ENCODE results near the gene SPOUT1. TPM values are rescaled to one million over a fixed set of nuclear protein-coding genes. Genes with fewer than 3 reads are reported as not detected.

The SPOUT1 gene
- polyA plus RNA-seq, 1 donor from 2014 or later, result 34.7 TPM

GRCh38 chr9:128771094-128771721 is 58.4 kb downstream of the SPOUT1 start:
- Histone ChIP-seq H3K9me2 (ENCODE audit: insufficient read depth, low read length) (no peaks in the 10 kb centered on the region), H3K9me3 (ENCODE audit: low read length) (no peaks in the 10 kb centered on the region), H3F3A (ENCODE audit: insufficient read depth, low read length, poor library complexity, severe bottlenecking) (no peaks in the 10 kb centered on the region), H3K4me2 (ENCODE audit: low read length) (peak overlapping the region; percentile 71), H2AFZ (ENCODE audit: low read depth, low read length) (peak overlapping the region; percentile 94), H3K27ac (ENCODE audit: low read length) (peak overlapping the region; percentile 93), H4K20me1 (ENCODE audit: insufficient read depth) (no peaks in the 10 kb centered on the region), H3K36me3 (ENCODE audit: insufficient read depth, low read length) (no peaks in the 10 kb centered on the region), H3K79me2 (replicated peaks; ENCODE audit: insufficient read depth, low read length) (peaks cover 20% of the 10 kb centered on the region), H3K4me3 (ENCODE audit: low read length) (peak overlapping the region; percentile 99), H3K27me3 (ENCODE audit: insufficient read depth, low read depth, low read length) (no peaks in the 10 kb centered on the region), H3K9ac (ENCODE audit: low read length) (peak overlapping the region; percentile 97)
- TF ChIP-seq SMC3 (conservative IDR thresholded peaks at IDR 0.05; ENCODE audit: poor library complexity) (no peak), POLR2AphosphoS5 (IDR thresholded peaks at IDR 0.05) (no peak), REST (IDR thresholded peaks at IDR 0.05; ENCODE audit: borderline replicate concordance) (no peak), TAF1 (IDR thresholded peaks at IDR 0.05; ENCODE audit: low read depth) (no peak), RAD21 (conservative IDR thresholded peaks at IDR 0.05) (no peak), CTCF (IDR thresholded peaks at IDR 0.05; ENCODE audit: poor library complexity, severe bottlenecking) (no peak), EP300 (conservative IDR thresholded peaks at IDR 0.05; ENCODE audit: poor library complexity, severe bottlenecking) (no peak), MXI1 (conservative IDR thresholded peaks at IDR 0.05; ENCODE audit: poor library complexity, severe bottlenecking) (no peak), EZH2 (IDR thresholded peaks at IDR 0.05; ENCODE audit: borderline replicate concordance, insufficient read depth, low read length, poor library complexity, severe bottlenecking) (no peak)

- H3K4me2 ChIP-seq (ENCODE audit: low read length), result peak overlapping the region; percentile 71
- H3K27ac ChIP-seq (ENCODE audit: low read length), result peak overlapping the region; percentile 93
- H3K9ac ChIP-seq (ENCODE audit: low read length), result peak overlapping the region; percentile 97
- no peaks in the 10 kb centered on the region for H3K9me3 ChIP-seq (ENCODE audit: low read length)
- no peaks in the 10 kb centered on the region for H3F3A ChIP-seq (ENCODE audit: insufficient read depth, low read length, poor library complexity, severe bottlenecking)
- no peaks in the 10 kb centered on the region for H3K27me3 ChIP-seq (ENCODE audit: insufficient read depth, low read depth, low read length)
- H3K79me2 ChIP-seq (replicated peaks; ENCODE audit: insufficient read depth, low read length), result peaks cover 20% of the 10 kb centered on the region
- no peaks in the 10 kb centered on the region for H4K20me1 ChIP-seq (ENCODE audit: insufficient read depth)
- H3K36me3 ChIP-seq (ENCODE audit: insufficient read depth, low read length), result no peaks in the 10 kb centered on the region
- no peak overlapping the region for H2AFZ ChIP-seq (ENCODE audit: low read depth, low read length)
- H3K9me2 ChIP-seq (ENCODE audit: insufficient read depth, low read length), result no peaks in the 10 kb centered on the region
- H3K4me3 ChIP-seq (ENCODE audit: low read length), result peak overlapping the region; percentile 99
- TF ChIP-seq POLR2AphosphoS5 (IDR thresholded peaks at IDR 0.05) (no peak), CTCF (IDR thresholded peaks at IDR 0.05; ENCODE audit: poor library complexity, severe bottlenecking) (no peak), REST (IDR thresholded peaks at IDR 0.05; ENCODE audit: borderline replicate concordance) (no peak)
Observed at GRCh38 chr9:128770286-128771030, 59.1 kb downstream of the SPOUT1 start.
